OCI-LY3 (cell line): ENCODE measurements around the gene ERC2.

ENCODE experiments used
- EZH2phosphoT487 ChIP-seq: fragments of 200-600 bp; shearing (Covaris generic); IDR thresholded peaks from 2 replicates; pipeline ENCODE4 v1.6.1; 2018; ENCODE audit warnings: antibody characterized with exemption, mixed run types, low read depth
- TF ChIP-seq, protein P1 (sequence below): fragments of 200-600, 300-600 bp; sonication (generic); IDR thresholded peaks from 2 replicates; pipeline ENCODE4 v1.5.1; 2014; ENCODE audit warnings: antibody characterized with exemption, low read length, low read depth

DNA sequence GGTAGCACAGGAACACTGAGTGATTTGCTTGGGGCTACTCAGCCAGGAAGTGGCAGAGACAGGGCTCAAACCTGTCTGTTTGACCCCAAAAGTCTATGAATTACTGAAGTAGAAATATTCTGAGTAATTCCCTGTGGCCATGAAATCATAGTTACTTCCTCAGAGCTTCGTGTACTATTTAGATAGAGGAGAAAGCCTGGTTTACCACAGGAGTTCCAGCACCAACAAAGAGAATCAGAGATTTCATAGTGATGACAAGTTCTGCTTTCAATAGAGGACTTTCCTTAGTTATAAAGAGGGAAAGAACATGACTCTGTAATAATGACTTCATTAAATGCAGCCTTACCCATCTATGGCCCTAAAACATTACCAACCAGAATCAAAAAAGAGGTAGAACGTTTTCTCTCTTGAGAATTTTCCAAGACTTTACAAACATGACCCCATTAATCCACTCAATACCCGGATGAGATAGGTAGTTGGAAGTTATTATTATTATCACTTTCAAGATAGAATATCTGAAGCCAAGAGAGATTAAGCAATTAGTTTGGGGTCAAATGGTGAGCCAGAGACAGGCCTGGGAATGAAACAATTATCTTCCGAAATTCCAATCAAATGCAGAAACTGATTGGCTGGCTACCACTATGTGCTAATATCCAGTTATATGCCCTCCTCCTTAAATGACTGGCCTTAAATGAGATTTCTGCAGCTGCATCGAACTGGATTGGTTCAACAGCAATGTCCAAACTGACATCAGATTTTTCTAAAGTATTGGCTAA is 967.5 kb downstream of the ERC2 start:
- TF ChIP-seq, protein P1, sequence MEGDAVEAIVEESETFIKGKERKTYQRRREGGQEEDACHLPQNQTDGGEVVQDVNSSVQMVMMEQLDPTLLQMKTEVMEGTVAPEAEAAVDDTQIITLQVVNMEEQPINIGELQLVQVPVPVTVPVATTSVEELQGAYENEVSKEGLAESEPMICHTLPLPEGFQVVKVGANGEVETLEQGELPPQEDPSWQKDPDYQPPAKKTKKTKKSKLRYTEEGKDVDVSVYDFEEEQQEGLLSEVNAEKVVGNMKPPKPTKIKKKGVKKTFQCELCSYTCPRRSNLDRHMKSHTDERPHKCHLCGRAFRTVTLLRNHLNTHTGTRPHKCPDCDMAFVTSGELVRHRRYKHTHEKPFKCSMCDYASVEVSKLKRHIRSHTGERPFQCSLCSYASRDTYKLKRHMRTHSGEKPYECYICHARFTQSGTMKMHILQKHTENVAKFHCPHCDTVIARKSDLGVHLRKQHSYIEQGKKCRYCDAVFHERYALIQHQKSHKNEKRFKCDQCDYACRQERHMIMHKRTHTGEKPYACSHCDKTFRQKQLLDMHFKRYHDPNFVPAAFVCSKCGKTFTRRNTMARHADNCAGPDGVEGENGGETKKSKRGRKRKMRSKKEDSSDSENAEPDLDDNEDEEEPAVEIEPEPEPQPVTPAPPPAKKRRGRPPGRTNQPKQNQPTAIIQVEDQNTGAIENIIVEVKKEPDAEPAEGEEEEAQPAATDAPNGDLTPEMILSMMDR: no peak
- TF ChIP-seq EZH2phosphoT487: no peak
